NCI-H146 treated with DMSO at 0.1 percent for 48 hours (cell line): Measurements from ENCODE around the gene SLCO3A1.

Source experiments
- DNase-seq: peaks from one replicate; lab custom pipeline; 2025; ENCODE audit not compliant: unreplicated experiment; lab: John Stamatoyannopoulos, UW

SLCO3A1 gene

GRCh38 chr15:91936927-91937326 lies 83.4 kb downstream of the SLCO3A1 start:
- DNase-seq = no peak

- no peak for DNase-seq
Measured at GRCh38 chr15:91938136-91938535, 84.6 kb downstream of the SLCO3A1 start.

GRCh38 chr15:91939403-91939831 lies 85.9 kb downstream of the SLCO3A1 start:
- DNase-seq = no peak

GRCh38 chr15:91940496-91941381 lies 87.2 kb downstream of the SLCO3A1 start:
- peak; percentile 15 for DNase-seq

GRCh38 chr15:91941871-91942658 lies 88.6 kb downstream of the SLCO3A1 start:
- no peak for DNase-seq

- no peak for DNase-seq
Measured at GRCh38 chr15:91942720-91943394, 89.3 kb downstream of the SLCO3A1 start.

GRCh38 chr15:91944331-91944730 lies 90.8 kb downstream of the SLCO3A1 start:
- DNase-seq = no peak

GRCh38 chr15:91945385-91945784 lies 91.9 kb downstream of the SLCO3A1 start:
- no peak for DNase-seq

GRCh38 chr15:91946075-91946474 lies 92.6 kb downstream of the SLCO3A1 start:
- DNase-seq = no peak

GRCh38 chr15:91946581-91947292 lies 93.2 kb downstream of the SLCO3A1 start:
- no peak for DNase-seq

- DNase-seq = no peak
Measured at GRCh38 chr15:91947293-91947679, 93.8 kb downstream of the SLCO3A1 start.

GRCh38 chr15:91947683-91948608 lies 94.4 kb downstream of the SLCO3A1 start:
- peak; percentile 42 for DNase-seq

GRCh38 chr15:91949361-91949760 lies 95.9 kb downstream of the SLCO3A1 start:
- DNase-seq = no peak

- DNase-seq = no peak
Measured at GRCh38 chr15:91950054-91950453, 96.5 kb downstream of the SLCO3A1 start.

GRCh38 chr15:91950631-91951329 lies 97.3 kb downstream of the SLCO3A1 start:
- DNase-seq = no peak

- DNase-seq = peak; percentile 57
Measured at GRCh38 chr15:91952216-91952615, 98.7 kb downstream of the SLCO3A1 start.

GRCh38 chr15:91953432-91953831 lies 99.9 kb downstream of the SLCO3A1 start:
- no peak for DNase-seq

GRCh38 chr15:91954292-91954691 lies 100.8 kb downstream of the SLCO3A1 start:
- DNase-seq = peak; percentile 36
